ENCODE measurements around the gene CDKAL1.
"Not testable (repeated sequence)": the region's sequence is repeated elsewhere in the genome, so short reads cannot be mapped to it uniquely, and the experiment has no call there.

CDKAL1 gene

DNA sequence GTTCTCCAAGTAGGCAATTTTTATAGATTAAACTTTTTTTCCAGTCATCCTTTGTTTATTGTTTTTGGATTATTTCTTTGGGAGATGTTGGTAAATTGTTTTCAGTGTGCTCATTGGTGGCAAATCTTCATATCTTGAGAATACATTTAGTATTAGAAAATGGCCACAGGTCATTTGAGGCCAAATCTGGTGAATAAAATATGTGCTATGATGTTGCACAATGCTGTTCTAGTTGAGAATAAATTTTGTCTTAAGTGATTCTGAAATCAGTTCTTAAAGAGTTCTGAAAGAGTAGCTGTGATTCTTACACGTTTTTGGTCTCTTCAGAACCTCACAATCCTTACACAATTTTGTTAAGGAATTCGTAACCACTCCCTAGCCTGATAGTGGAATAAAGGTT lies 20.1 kb downstream of the CDKAL1 start:
- DNase-seq (ENCODE audit: low read depth in 2 of 2), result no peak

DNA sequence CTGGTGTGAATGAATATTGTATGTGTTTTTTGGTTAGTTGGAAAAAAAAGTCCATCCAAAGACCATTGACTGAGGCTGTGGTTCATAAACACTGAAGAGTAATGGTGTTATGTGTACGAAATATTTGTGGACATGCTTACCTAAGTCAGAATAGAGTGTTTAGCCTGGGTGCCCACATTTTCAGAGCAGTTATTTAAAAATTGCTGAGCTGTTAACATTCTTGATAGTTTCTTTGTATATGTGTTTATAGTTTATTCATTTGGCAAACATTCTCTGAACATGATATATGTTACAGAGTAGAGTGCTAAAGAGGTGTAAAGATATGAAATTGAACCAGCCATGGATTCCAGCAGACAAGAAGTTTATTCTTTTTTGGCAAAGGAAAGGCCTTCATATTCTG lies 20.6 kb downstream of the CDKAL1 start:
- no peak for DNase-seq (ENCODE audit: low read depth in 2 of 2)

- DNase-seq (ENCODE audit: low read depth in 2 of 2), result no peak
Observed at GRCh38 chr6:20559924-20560551, 25.8 kb downstream of the CDKAL1 start.

DNA sequence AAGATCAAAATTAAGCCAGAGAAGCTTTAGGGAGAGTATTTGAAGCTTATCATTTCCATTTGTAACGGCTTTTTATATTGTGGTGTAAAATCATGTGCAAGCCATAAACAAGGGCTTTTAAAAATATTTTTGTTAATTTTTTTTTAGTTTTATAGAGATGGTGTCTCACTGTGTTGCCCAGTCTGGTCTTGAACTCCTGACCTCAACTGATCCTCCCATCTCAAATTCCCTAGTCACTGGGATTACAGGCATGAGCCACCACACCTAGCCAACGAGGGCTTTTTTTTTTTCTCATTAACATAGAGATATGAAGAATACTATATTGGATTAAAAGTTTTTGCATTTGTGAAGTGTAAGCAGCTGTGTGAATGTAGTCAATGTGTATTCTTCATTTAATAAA lies 29.1 kb downstream of the CDKAL1 start:
- DNase-seq (ENCODE audit: low read depth in 2 of 2), result no peak

DNA sequence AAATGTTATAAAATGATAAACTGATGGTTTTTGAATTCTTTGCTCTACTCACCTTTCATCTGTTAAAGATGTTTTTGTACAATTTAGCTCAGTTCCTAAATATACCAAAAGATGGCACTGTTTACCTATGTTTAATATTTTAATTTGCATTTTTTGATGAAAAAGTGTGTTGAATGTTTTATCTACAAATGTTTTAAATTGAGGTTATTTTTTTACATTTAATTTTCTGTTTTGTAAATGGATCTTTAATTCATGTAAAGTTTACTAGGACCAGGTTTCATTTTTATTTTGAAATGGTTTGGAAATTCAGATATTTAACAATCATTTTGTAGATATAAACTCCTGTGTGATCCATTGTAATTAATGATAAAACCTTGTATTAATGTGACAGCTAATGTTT lies 30.0 kb downstream of the CDKAL1 start:
- no peak for DNase-seq (ENCODE audit: low read depth in 2 of 2)

DNA sequence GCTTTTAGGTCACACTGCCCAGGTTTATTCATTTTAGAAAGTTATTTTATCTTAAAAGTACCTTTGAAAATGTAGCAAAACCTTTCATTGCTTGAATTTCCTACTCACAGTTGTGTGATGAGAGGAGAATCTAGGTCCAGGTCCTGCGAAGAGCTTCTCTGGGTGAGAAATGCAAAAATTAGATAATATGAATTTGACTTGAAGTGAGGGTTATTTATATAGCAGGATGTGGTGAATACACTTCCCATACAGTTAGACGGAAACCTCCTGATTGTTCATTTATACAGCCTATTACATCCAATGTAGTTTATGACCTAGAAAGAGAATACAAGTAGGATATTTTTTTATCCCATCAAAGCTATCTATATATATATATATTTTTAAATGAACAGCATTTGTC lies 30.5 kb downstream of the CDKAL1 start:
- DNase-seq (ENCODE audit: low read depth in 2 of 2), result no peak

DNA sequence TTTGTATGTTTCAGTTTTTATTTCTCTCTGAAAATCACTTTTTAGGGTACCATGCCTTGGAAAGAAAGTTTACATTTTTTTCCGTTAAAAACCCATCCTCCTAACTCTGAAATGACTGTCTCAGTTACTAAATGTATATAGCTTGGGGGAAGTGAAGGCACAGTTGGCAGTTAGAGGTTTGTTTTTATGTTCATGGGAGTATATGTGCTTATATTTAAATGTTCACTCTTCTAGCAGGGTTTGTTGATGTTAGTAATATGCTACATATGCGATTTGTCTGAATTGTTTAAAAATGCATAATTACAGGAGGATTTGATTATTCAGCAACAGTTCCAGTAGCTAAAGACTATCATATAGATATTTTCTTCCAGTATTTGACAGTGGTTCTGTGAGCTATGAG lies 31.1 kb downstream of the CDKAL1 start:
- no peak for DNase-seq (ENCODE audit: low read depth in 2 of 2)

- DNase-seq (ENCODE audit: low read depth in 2 of 2), result no peak
Observed at GRCh38 chr6:20566109-20566508, 31.9 kb downstream of the CDKAL1 start.

DNA sequence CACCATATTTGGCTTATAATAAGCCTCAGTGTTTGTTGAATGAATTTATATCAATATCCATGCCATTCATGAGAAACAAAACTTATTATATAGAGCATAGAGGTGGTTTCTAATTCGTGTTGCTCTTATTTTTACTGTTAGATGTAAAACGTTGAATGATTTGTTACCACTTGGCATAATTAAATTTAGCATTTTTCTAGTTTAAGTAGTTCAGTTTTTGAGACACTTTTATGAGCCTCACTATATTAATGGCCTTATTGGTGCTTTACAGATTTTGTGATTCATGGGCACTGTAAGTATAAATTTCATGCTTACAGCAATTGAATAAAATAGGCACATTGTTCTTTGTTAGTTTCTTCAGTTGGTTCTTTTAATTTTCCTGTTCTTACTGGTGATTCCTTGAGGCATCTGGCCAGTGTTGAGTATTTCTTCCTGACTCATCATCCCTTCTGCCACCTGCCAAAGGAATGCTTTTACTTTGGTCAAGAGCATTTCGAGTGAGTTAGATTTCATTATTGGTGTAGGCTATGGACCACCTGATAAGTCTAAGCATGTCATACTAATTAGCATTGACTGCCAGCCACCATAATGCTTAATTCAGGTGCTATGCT lies 34.8 kb downstream of the CDKAL1 start:
- no peak for DNase-seq (ENCODE audit: low read depth in 2 of 2)

- no peak for DNase-seq (ENCODE audit: low read depth in 2 of 2)
Observed at GRCh38 chr6:20571261-20571660, 37.0 kb downstream of the CDKAL1 start.

- no peak for DNase-seq (ENCODE audit: low read depth in 2 of 2)
Observed at GRCh38 chr6:20572288-20572687, 38.0 kb downstream of the CDKAL1 start.

DNA sequence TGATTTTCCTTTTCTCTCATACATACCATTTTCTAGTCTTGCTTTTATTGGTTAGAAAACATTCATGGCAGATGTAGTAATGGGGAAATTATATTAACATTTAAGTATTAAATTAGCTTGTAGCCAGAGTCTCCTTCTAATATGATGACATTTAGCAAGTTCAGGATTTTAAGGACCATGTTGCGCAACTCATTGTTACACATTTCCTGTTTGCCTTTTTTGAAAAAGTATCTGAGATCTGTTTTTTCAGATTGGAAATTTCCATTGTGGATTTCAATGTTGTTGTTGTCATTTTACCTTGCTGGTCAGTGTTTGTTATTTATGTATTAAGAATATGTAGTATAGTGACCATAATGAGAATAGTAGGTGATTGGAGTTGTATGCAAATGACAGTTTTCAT lies 38.7 kb downstream of the CDKAL1 start:
- DNase-seq (ENCODE audit: low read depth in 2 of 2), result no peak

DNA sequence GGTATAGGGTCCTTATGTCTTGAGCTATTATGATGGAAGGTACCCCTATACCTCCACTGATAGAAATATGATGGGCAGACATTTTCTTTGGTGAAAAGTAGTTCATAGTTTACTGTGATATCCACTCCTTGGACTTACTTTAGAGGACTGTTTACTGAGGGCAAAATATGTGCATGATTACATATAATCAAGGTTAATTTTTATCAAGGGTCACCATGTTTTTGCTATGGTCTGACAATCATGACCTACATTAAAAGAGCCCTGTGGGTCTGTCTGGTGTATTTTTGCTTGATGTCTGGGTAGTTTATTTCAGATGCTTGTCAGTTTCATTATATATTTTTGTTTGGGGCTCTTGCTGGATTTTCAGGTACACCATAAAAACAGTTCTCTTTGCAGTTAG lies 40.1 kb downstream of the CDKAL1 start:
- DNase-seq (ENCODE audit: low read depth in 2 of 2), result no peak

- DNase-seq (ENCODE audit: low read depth in 2 of 2), result no peak
Observed at GRCh38 chr6:20575125-20575524, 40.9 kb downstream of the CDKAL1 start.

DNA sequence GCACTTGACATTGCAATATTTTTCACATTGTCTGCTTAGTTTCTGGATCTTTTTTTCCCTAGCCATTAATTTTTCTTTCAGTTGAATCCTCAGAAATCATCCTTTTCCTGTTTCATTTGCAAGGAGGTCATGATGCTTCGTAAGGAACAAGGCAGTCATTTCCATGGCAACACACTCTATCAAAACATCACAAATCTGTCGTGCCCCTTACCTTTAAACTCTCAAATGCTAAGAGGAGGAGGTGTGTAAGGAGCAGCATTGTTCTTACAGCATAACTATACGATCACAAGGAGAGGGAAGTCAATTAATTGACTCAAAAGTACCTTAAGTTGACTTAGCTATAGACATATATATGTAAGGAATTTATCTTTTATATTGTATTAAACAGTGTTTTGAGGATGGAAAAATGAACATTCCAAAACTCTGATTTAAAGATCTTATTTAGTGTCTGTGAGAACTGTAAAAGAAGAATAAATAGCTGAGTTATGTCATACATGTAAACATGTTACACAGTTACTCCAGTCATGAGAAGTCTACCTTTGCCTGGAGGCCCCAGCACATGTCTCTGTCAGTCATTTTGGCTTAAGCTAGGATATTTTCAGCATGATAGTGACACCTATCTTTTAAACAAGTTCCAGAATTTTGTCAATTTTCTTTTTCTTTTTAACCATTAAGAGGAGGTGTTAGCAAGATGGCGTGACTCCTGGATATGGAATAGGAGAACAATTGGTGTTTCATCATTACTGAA lies 41.6 kb downstream of the CDKAL1 start:
- no peak for DNase-seq (ENCODE audit: low read depth in 2 of 2)

- DNase-seq (ENCODE audit: low read depth in 2 of 2), result no peak
Observed at GRCh38 chr6:20577173-20577688, 43.0 kb downstream of the CDKAL1 start.

GRCh38 chr6:20581070-20581469 lies 46.8 kb downstream of the CDKAL1 start:
- DNase-seq (ENCODE audit: low read depth in 2 of 2), result no peak

DNA sequence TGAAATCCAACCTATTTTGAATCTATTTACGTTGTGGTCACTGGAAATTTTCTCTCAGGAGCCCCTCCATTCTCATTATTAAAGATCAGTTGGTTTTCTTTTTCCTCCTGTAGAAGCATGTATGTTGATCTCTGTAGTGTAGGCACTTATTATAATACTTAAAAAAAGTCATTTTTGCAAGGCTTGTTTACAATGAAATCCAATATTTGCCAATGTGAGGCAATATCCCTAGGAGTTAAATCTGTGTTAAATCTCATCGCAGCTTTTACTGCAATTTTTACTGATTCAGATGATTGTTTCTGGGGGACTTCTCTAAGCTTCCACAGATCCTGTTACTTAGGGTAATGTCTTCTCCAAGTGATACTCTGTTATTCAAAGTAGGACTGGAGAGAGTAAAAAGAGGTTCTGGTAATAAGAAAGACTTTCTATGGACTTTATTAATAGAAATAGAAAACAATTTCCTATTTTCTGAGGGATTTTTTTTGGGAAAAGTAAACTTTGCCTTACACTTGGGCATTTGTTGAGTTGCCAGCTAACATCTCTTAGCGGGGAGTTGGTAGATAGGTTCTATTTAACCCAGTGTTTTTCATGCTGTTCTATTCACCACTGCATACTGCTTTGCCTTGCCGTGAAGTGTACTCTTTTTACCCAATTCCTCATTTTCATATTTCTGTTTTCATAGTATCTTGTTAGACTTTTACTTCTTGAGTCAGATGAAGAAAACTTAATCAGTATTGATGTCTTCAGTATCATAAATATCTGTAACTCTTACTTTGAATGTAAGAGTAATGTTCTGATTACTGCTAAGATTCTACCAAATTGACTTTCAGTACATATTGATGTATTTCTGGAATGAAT lies 48.6 kb downstream of the CDKAL1 start:
- no peak for DNase-seq (ENCODE audit: low read depth in 2 of 2)

- no peak for DNase-seq (ENCODE audit: low read depth in 2 of 2)
Observed at GRCh38 chr6:20583444-20583800, 49.2 kb downstream of the CDKAL1 start.

- DNase-seq (ENCODE audit: low read depth in 2 of 2), result no peak
Observed at GRCh38 chr6:20584100-20584731, 50.0 kb downstream of the CDKAL1 start.

GRCh38 chr6:20589266-20589665 lies 55.0 kb downstream of the CDKAL1 start:
- DNase-seq (ENCODE audit: low read depth in 2 of 2), result no peak

DNA sequence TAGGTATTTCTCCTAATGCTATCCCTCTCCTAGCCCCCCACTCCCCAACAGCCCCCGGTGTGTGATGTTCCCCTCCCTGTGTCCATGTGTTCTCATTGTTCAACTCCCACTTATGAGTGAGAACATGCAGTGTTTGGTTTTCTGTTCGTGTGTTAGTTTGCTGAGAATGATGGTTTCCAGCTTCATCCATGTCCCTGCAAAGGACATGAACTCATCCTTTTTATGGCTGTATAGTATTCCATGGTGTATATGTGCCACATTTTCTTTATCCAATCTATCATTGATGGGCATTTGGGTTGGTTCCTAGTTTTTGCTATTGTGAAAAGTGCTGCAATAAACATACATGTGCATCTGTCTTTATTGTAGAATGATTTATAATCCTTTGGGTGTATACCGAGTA lies 56.2 kb downstream of the CDKAL1 start:
- not testable (repeated sequence) for DNase-seq (ENCODE audit: low read depth in 2 of 2)

Measured in stimulated activated CD8-positive, alpha-beta memory T cell treated with anti-CD3 and anti-CD28 coated beads, Interleukin-15, amount 100 ng/mL, for 48 hours (primary cell).